ENCODE data around the gene CTNNA2.

Gene CTNNA2

DNA sequence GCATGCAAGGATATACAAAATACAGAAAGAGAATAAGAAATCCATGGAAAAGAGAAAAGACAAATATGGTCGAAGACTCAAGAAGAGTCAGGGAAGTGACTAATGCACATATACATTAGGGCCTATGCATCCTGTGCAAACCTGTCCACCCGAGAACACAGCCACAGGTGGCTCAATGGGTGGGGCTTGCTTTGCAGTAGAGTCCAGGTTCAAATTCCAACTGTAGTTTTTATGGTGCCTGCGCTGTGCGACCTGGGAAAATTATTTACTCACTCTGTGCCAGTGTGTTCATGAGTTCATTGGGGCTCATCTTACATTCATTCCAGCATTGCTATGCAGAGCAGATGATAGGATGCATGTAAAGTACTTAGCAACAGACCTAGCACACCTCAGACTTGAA is 244.7 kb downstream of the CTNNA2 start:
- Histone ChIP-seq H3K9me3 (replicated peaks in 1 of 11) (no peaks in the 10 kb centered on the region), H3K27ac (no peak overlapping the region), H3K36me3 (no peaks in the 10 kb centered on the region), H3K4me2 (no peak overlapping the region), H3K4me3 (no peak overlapping the region), H3K27me3 (no peaks in the 10 kb centered on the region), H3K9ac (no peak overlapping the region), H3K4me1 (no peaks in the 10 kb centered on the region), H4K20me1 (no peaks in the 10 kb centered on the region)
- TF ChIP-seq Cebpa-rat (IDR thresholded peaks at IDR 0.05), result no peak

GRCh38 chr2:79758042-79758441 is 245.2 kb downstream of the CTNNA2 start:
- H3K9ac ChIP-seq, result no peak overlapping the region
- no peak overlapping the region for H3K27ac ChIP-seq
- H3K4me1 ChIP-seq, result no peaks in the 10 kb centered on the region
- no peak overlapping the region for H3K4me3 ChIP-seq
- no peak for TF ChIP-seq Cebpa-rat (IDR thresholded peaks at IDR 0.05)
- H3K36me3 ChIP-seq, result no peaks in the 10 kb centered on the region
- H3K9me3 ChIP-seq (replicated peaks in 1 of 11), result no peaks in the 10 kb centered on the region
- H4K20me1 ChIP-seq, result no peaks in the 10 kb centered on the region
- no peaks in the 10 kb centered on the region for H3K27me3 ChIP-seq
- no peak overlapping the region for H3K4me2 ChIP-seq

DNA sequence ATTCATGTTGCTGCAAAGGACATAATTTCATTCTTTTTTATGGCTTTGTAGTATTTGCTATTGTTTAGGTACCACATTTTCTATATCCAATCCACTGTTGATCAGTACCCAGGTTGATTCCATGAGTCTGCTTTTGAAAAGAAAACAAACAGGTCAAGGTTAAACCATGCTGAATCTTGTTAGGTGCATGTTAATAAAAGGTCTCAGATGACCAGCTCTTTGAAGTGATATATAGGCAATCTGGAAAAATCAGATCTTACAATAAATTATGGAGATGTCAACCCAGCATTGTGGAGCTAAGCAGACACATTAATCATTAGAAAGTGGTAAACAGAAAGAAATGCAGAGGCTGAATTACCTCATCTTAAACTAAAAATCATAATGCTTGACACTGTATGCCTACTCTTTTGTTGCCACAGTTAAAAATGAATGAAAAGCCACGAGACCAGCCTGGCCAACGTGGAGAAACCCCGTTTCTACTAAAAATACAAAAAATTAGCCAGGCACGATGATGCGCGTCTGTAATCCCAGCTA is 246.0 kb downstream of the CTNNA2 start:
- H3K4me2 ChIP-seq, result no peak overlapping the region
- TF ChIP-seq Cebpa-rat (IDR thresholded peaks at IDR 0.05), result no peak
- H3K4me3 ChIP-seq, result no peak overlapping the region
- H3K36me3 ChIP-seq, result no peaks in the 10 kb centered on the region
- no peak overlapping the region for H3K9ac ChIP-seq
- no peaks in the 10 kb centered on the region for H3K9me3 ChIP-seq (replicated peaks in 1 of 11)
- no peaks in the 10 kb centered on the region for H4K20me1 ChIP-seq
- no peaks in the 10 kb centered on the region for H3K4me1 ChIP-seq
- no peaks in the 10 kb centered on the region for H3K27me3 ChIP-seq
- H3K27ac ChIP-seq, result no peak overlapping the region

DNA sequence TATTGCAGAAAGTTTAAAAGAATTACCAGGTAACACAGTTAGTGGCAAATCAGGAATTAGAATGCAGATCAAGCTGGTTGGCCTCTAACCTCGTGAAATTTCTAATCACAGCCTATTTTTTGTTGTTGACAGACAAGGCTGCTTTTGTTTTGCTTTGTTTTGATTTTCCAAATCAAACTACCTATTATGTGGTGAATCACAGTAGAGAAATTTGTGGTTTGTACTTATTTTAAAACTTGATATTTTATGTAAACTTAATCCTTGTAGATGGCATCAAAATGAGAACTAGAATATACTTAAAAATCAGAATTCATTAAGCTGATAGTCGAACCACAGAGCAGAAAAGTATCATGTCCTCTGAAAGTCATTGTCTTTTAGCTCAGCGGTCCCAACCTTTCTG is 258.1 kb downstream of the CTNNA2 start:
- Histone ChIP-seq H3K9me3 (replicated peaks in 1 of 11) (no peaks in the 10 kb centered on the region), H3K27me3 (no peaks in the 10 kb centered on the region), H3K27ac (no peak overlapping the region), H3K4me1 (no peaks in the 10 kb centered on the region), H3K36me3 (no peaks in the 10 kb centered on the region), H3K4me3 (no peak overlapping the region), H3K9ac (no peak overlapping the region), H3K4me2 (no peak overlapping the region), H4K20me1 (no peaks in the 10 kb centered on the region)
- TF ChIP-seq Cebpa-rat (IDR thresholded peaks at IDR 0.05), result no peak

DNA sequence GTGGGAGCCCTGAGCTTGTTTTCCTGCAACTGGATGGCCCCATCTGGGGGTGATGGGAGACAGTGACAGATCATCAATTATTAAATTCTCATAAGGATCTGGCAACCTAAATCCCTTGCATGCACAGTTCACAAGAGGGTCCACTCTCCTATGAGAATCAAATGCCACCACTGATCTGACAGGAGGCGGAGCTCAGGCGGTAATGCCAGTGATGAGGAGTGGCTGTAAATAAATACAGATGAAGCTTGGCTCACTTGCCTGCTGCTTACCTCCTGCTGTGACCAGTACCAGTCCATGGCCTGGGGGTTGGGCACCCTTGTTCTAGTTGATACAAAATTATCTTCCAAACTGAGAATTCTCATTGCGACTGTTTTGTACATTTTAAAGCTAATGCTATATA is 258.6 kb downstream of the CTNNA2 start:
- TF ChIP-seq Cebpa-rat (IDR thresholded peaks at IDR 0.05), result no peak
- Histone ChIP-seq H3K4me3 (no peak overlapping the region), H3K27ac (no peak overlapping the region)

GRCh38 chr2:79774016-79774415 is 261.2 kb downstream of the CTNNA2 start:
- Histone ChIP-seq H3K27ac (no peak overlapping the region), H3K36me3 (no peaks in the 10 kb centered on the region), H3K4me2 (no peak overlapping the region), H4K20me1 (no peaks in the 10 kb centered on the region), H3K27me3 (no peaks in the 10 kb centered on the region), H3K4me3 (no peak overlapping the region), H3K4me1 (no peaks in the 10 kb centered on the region), H3K9ac (no peak overlapping the region), H3K9me3 (replicated peaks in 1 of 11) (no peaks in the 10 kb centered on the region)
- no peak for TF ChIP-seq Cebpa-rat (IDR thresholded peaks at IDR 0.05)

More for the DNA sequence above, 258.6 kb downstream of the CTNNA2 start:
- H4K20me1 ChIP-seq, result no peaks in the 10 kb centered on the region
- H3K36me3 ChIP-seq, result no peaks in the 10 kb centered on the region
- H3K4me1 ChIP-seq, result no peaks in the 10 kb centered on the region
- H3K4me2 ChIP-seq, result no peak overlapping the region
- H3K27me3 ChIP-seq, result no peaks in the 10 kb centered on the region
- H3K9ac ChIP-seq, result no peak overlapping the region
- H3K9me3 ChIP-seq (replicated peaks in 1 of 11), result no peaks in the 10 kb centered on the region

DNA sequence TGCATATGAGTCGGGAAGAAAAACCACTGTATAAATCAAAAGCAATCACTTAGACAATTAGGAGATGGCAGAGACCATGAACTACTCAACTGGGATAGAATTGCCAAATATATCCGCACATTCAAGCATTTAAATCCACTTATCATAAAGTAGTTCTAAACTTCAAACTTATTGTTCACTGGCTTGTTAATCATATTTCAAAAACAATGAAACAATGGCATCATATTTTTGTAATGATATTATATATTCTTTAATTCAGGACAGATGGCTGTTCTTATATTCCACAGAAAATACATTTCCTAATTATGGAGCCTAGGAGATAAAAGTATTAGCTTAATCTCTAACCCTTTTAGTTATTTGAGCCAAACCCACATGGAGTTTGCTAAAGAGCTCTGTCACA is 263.6 kb downstream of the CTNNA2 start:
- Histone ChIP-seq H4K20me1 (no peaks in the 10 kb centered on the region), H3K4me3 (no peak overlapping the region)

DNA sequence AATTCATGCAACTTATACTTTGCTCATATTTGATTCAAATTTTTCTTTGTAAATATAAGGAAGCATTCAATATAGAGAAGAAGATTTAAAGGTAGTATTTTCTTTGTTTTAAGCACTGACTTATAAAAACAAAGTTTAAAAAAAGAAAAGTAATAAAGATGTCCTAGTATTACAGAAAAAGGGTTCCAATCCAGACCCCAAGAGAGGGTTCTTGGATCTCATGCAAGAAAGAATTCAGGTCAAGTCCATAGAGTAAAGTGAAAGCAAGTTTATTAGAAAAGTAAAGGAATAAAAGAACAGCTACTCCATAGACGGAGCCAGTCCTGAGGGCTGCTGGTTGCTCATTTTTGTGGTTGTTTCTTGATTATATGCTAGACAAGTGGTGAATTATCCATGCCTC is 267.9 kb downstream of the CTNNA2 start:
- no peak overlapping the region for H3K4me3 ChIP-seq
- no peak overlapping the region for H3K4me2 ChIP-seq
- H3K27ac ChIP-seq, result no peak overlapping the region
- no peak overlapping the region for H3K9ac ChIP-seq
- H4K20me1 ChIP-seq, result no peaks in the 10 kb centered on the region
- H3K27me3 ChIP-seq, result no peaks in the 10 kb centered on the region
- H3K36me3 ChIP-seq, result no peaks in the 10 kb centered on the region
- TF ChIP-seq Cebpa-rat (IDR thresholded peaks at IDR 0.05), result no peak
- no peaks in the 10 kb centered on the region for H3K4me1 ChIP-seq
- H3K9me3 ChIP-seq (replicated peaks in 1 of 11), result no peaks in the 10 kb centered on the region

More for the DNA sequence above, 263.6 kb downstream of the CTNNA2 start:
- Histone ChIP-seq H3K9me3 (replicated peaks in 1 of 11) (no peaks in the 10 kb centered on the region), H3K9ac (no peak overlapping the region), H3K27ac (no peak overlapping the region), H3K36me3 (no peaks in the 10 kb centered on the region), H3K4me1 (no peaks in the 10 kb centered on the region), H3K27me3 (no peaks in the 10 kb centered on the region), H3K4me2 (no peak overlapping the region)
- TF ChIP-seq Cebpa-rat (IDR thresholded peaks at IDR 0.05), result no peak

GRCh38 chr2:79782576-79783452 is 270.0 kb downstream of the CTNNA2 start:
- no peak overlapping the region for H3K4me2 ChIP-seq
- no peaks in the 10 kb centered on the region for H3K9me3 ChIP-seq (replicated peaks in 1 of 11)
- no peak for TF ChIP-seq Cebpa-rat (IDR thresholded peaks at IDR 0.05)
- no peaks in the 10 kb centered on the region for H4K20me1 ChIP-seq
- no peaks in the 10 kb centered on the region for H3K4me1 ChIP-seq
- H3K9ac ChIP-seq, result no peak overlapping the region
- H3K36me3 ChIP-seq, result no peaks in the 10 kb centered on the region
- no peak overlapping the region for H3K4me3 ChIP-seq
- H3K27ac ChIP-seq, result no peak overlapping the region
- no peaks in the 10 kb centered on the region for H3K27me3 ChIP-seq
